GM23338 (cell line): ENCODE results near the gene SLC43A2. TPM values are rescaled to one million over a fixed set of nuclear protein-coding genes. Genes with fewer than 3 reads are reported as not detected.

ENCODE experiments used
- ATAC-seq: fragments of 200-7000 bp; cut with Tn5 transposase; 3 replicates; pipeline ENCODE4 v1.9.1; 2020
- DNase-seq: peaks from one replicate; pipeline ENCODE4 v3.0.0-alpha.2; 2015; ENCODE audit warnings: low spot score
- H2AFZ ChIP-seq: fragments of 200-600 bp; sonication (generic); 2 replicates; pipeline ENCODE4 v1.8.0; 2016; ENCODE audit warnings: antibody characterized with exemption, mild to moderate bottlenecking, moderate library complexity
- H3F3A ChIP-seq: fragments of 200-600 bp; sonication (generic); replicated peaks from 2 replicates; pipeline ENCODE4 v1.8.0; 2017; ENCODE audit warnings: antibody characterized with exemption, mixed run types, low read depth
- H3K27ac ChIP-seq: fragments of 200-600 bp; sonication (generic); 2 replicates; pipeline ENCODE4 v1.6.1; 2016; ENCODE audit warnings: low read depth
- H3K27me3 ChIP-seq: fragments of 200-600 bp; sonication (generic); 2 replicates; pipeline ENCODE4 v1.8.0; 2016; ENCODE audit warnings: mild to moderate bottlenecking, mixed run types, moderate library complexity; ENCODE audit not compliant: insufficient read depth
- H3K36me3 ChIP-seq: fragments of 200-600 bp; sonication (generic); 2 replicates; pipeline ENCODE4 v1.8.0; 2016; ENCODE audit warnings: mild to moderate bottlenecking; ENCODE audit not compliant: insufficient read depth
- H3K4me1 ChIP-seq: fragments of 200-600 bp; sonication (generic); 2 replicates; pipeline ENCODE4 v1.8.0; 2016; ENCODE audit warnings: mild to moderate bottlenecking, moderate library complexity; ENCODE audit not compliant: insufficient read depth
- H3K4me2 ChIP-seq: fragments of 200-600 bp; sonication (generic); 2 replicates; pipeline ENCODE4 v1.7.1; 2017; ENCODE audit warnings: mixed run types
- H3K4me3 ChIP-seq: fragments of 200-600 bp; sonication (generic); 2 replicates; pipeline ENCODE4 v1.6.1; 2016; ENCODE audit warnings: mixed run types
- H3K79me2 ChIP-seq: fragments of 200-600 bp; sonication (generic); replicated peaks from 2 replicates; pipeline ENCODE4 v1.8.0; 2017; ENCODE audit warnings: mild to moderate bottlenecking; ENCODE audit not compliant: insufficient read depth
- H3K9me2 ChIP-seq: fragments of 200-600 bp; sonication (generic); 2 replicates; pipeline ENCODE4 v1.8.0; 2017; ENCODE audit not compliant: insufficient read depth
- H4K20me1 ChIP-seq: fragments of 200-600 bp; sonication (generic); replicated peaks from 2 replicates; pipeline ENCODE4 v1.8.0; 2017; ENCODE audit warnings: mild to moderate bottlenecking; ENCODE audit not compliant: insufficient read depth
- H3K27ac Mint-ChIP-seq: 2 replicates; pipeline ENCODE4 v1.8.0; 2020; ENCODE audit warnings: inconsistent platforms, mild to moderate bottlenecking, moderate library complexity, mixed read lengths
- H3K27me3 Mint-ChIP-seq: 3 replicates; pipeline ENCODE4 v1.8.0; 2022; ENCODE audit warnings: low read depth, mild to moderate bottlenecking, moderate library complexity, mixed read lengths, inconsistent platforms; ENCODE audit not compliant: insufficient read depth, poor library complexity
- H3K36me3 Mint-ChIP-seq: 3 replicates; pipeline ENCODE4 v1.8.0; 2021; ENCODE audit warnings: low read depth, mild to moderate bottlenecking, inconsistent platforms, moderate library complexity, mixed read lengths
- H3K4me1 Mint-ChIP-seq: 3 replicates; pipeline ENCODE4 v1.8.0; 2020; ENCODE audit warnings: mild to moderate bottlenecking, inconsistent platforms, mixed read lengths
- H3K4me3 Mint-ChIP-seq: 3 replicates; pipeline ENCODE4 v1.8.0; 2021; ENCODE audit warnings: moderate library complexity, mild to moderate bottlenecking, inconsistent platforms, mixed read lengths
- H3K9me3 Mint-ChIP-seq: 3 replicates; pipeline ENCODE4 v1.8.0; 2020; ENCODE audit warnings: moderate library complexity, mild to moderate bottlenecking, inconsistent platforms, mixed read lengths
- CREB1 ChIP-seq: fragments of 250-450 bp; sonication (Bioruptor Pico); IDR thresholded peaks from 2 replicates; pipeline ENCODE4 v1.5.0; 2020; ENCODE audit warnings: low read depth, mild to moderate bottlenecking, moderate library complexity
- EZH2phosphoT487 ChIP-seq: fragments of 200-600 bp; sonication (generic); IDR thresholded peaks from one replicate; pipeline ENCODE4 v1.8.1; 2018; ENCODE audit warnings: antibody characterized with exemption; ENCODE audit not compliant: unreplicated experiment
- JUNB ChIP-seq: IDR thresholded peaks from one replicate; pipeline ENCODE4 v1.6.1; 2016; ENCODE audit warnings: antibody characterized with exemption; ENCODE audit not compliant: unreplicated experiment
- POLR2AphosphoS5 ChIP-seq: IDR thresholded peaks from 2 replicates; pipeline ENCODE4 v1.6.1; 2016; ENCODE audit warnings: antibody characterized with exemption, low read depth
- STAT1 ChIP-seq: IDR thresholded peaks from one replicate; pipeline ENCODE4 v1.6.1; 2016; ENCODE audit warnings: antibody characterized with exemption; ENCODE audit not compliant: unreplicated experiment
- ZNF331 ChIP-seq: fragments of 250-450 bp; sonication (Bioruptor Pico); IDR thresholded peaks from 2 replicates; pipeline ENCODE4 v1.5.0; 2020; ENCODE audit warnings: low read depth, mild to moderate bottlenecking, moderate library complexity
- polyA plus RNA-seq: library from polyadenylated mRNA; unstranded; fragments of >200 nt; fragmentation: Nextera tagmentation; extraction: Ambion mirVana; gene quantifications from 2 replicates; pipeline ENCODE4 v1.2.1, GENCODE V29; 2016
- total RNA-seq: library from RNA; depleted of rRNA; stranded (reverse); fragments of >200 nt; shearing (Covaris generic); gene quantifications from 2 replicates; pipeline ENCODE4 v1.2.3, GENCODE V29; 2014
- TF ChIP-seq, protein P1 (sequence below), 2 experiments: fragments of 200-600 bp in 1 of 2; sonication (generic) in 1 of 2; conservative IDR thresholded peaks; 2 replicates each; pipeline versions ENCODE4 v1.5.1 to v1.6.1; 2016 to 2017; ENCODE audit warnings: antibody characterized with exemption in 2 of 2, low read depth in 2 of 2, mild to moderate bottlenecking in 2 of 2, moderate library complexity in 1 of 2
- TF ChIP-seq, protein P2 (sequence below): fragments of 250-450 bp; sonication (Bioruptor Pico); IDR thresholded peaks from 2 replicates; pipeline ENCODE4 v1.5.0; 2020; ENCODE audit warnings: mild to moderate bottlenecking, moderate library complexity

Gene SLC43A2
- total and polyA plus RNA-seq, 2 experiments from 2014 or later: 2.2 to 9.8 TPM

- Histone ChIP-seq H3K79me2 (no peaks in the 10 kb centered on the region), H3F3A (peaks cover 11% of the 10 kb centered on the region; the same call in 1 of the 2 replicates), H3K4me2 (no peak overlapping the region), H3K36me3 (peaks cover 11% of the 10 kb centered on the region), H3K4me1 (no peaks in the 10 kb centered on the region), H3K9me2 (no peaks in the 10 kb centered on the region), H2AFZ (no peak overlapping the region), H3K27ac (no peak overlapping the region), H3K27me3 (no peaks in the 10 kb centered on the region), H4K20me1 (no peaks in the 10 kb centered on the region; the same call in 1 of the 2 replicates), H3K4me3 (no peak overlapping the region)
- TF ChIP-seq, protein P1, sequence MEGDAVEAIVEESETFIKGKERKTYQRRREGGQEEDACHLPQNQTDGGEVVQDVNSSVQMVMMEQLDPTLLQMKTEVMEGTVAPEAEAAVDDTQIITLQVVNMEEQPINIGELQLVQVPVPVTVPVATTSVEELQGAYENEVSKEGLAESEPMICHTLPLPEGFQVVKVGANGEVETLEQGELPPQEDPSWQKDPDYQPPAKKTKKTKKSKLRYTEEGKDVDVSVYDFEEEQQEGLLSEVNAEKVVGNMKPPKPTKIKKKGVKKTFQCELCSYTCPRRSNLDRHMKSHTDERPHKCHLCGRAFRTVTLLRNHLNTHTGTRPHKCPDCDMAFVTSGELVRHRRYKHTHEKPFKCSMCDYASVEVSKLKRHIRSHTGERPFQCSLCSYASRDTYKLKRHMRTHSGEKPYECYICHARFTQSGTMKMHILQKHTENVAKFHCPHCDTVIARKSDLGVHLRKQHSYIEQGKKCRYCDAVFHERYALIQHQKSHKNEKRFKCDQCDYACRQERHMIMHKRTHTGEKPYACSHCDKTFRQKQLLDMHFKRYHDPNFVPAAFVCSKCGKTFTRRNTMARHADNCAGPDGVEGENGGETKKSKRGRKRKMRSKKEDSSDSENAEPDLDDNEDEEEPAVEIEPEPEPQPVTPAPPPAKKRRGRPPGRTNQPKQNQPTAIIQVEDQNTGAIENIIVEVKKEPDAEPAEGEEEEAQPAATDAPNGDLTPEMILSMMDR (conservative IDR thresholded peaks at IDR 0.05; ENCODE audit: low read depth in 2 of 2): peak; percentile 78 to 90
- no peak for TF ChIP-seq POLR2AphosphoS5
- Mint-ChIP-seq H3K4me1 (no peaks in the 10 kb centered on the region; the same call in 2 of the 3 replicates), H3K27ac (no peak overlapping the region), H3K4me3 (no peak overlapping the region), H3K9me3 (no peaks in the 10 kb centered on the region), H3K36me3 (peaks cover 49% of the 10 kb centered on the region), H3K27me3 (peaks cover 3% of the 10 kb centered on the region)
- DNase-seq: peak; percentile 81
- peak; percentile 100 for ATAC-seq
Observed at GRCh38 chr17:1532836-1533602, 95.6 kb downstream of the SLC43A2 start.

DNA sequence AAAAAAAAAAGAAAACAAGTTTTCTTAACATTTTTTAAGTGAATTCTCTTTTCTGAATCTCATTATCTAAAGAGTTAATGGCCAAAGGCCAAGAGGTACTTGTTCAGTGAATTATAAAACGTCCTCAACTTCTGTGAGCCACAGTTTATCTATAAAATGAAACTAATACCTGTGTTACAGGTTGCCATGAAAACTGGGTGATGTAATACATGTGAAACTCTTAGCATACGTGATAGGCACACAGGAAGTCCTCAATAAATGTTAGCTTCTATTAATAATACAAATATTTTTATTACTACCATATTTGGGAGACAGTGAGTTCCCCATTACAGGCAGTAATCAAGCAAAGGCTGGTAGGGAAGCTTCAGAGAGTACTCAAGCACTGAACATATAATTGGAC, 98.8 kb downstream of the SLC43A2 start:
- Mint-ChIP-seq H3K9me3 (no peaks in the 10 kb centered on the region), H3K4me1 (no peaks in the 10 kb centered on the region), H3K27ac (no peak overlapping the region), H3K36me3 (peaks cover 44% of the 10 kb centered on the region), H3K27me3 (peaks cover 5% of the 10 kb centered on the region), H3K4me3 (no peak overlapping the region)
- Histone ChIP-seq H2AFZ (no peak overlapping the region), H4K20me1 (peaks cover 7% of the 10 kb centered on the region), H3K9me2 (no peaks in the 10 kb centered on the region), H3K79me2 (no peaks in the 10 kb centered on the region), H3K4me2 (no peak overlapping the region), H3K4me3 (no peak overlapping the region), H3K36me3 (peaks cover 10% of the 10 kb centered on the region; the same call in 1 of the 2 replicates), H3F3A (peaks cover 11% of the 10 kb centered on the region; the same call in 1 of the 2 replicates), H3K27me3 (no peaks in the 10 kb centered on the region), H3K4me1 (no peaks in the 10 kb centered on the region), H3K27ac (no peak overlapping the region)
- TF ChIP-seq POLR2AphosphoS5 (no peak), STAT1 (no peak), CREB1 (CRISPR knock-in tag) (no peak), JUNB (no peak), EZH2phosphoT487 (no peak), ZNF331 (no peak)
- TF ChIP-seq, protein P2, sequence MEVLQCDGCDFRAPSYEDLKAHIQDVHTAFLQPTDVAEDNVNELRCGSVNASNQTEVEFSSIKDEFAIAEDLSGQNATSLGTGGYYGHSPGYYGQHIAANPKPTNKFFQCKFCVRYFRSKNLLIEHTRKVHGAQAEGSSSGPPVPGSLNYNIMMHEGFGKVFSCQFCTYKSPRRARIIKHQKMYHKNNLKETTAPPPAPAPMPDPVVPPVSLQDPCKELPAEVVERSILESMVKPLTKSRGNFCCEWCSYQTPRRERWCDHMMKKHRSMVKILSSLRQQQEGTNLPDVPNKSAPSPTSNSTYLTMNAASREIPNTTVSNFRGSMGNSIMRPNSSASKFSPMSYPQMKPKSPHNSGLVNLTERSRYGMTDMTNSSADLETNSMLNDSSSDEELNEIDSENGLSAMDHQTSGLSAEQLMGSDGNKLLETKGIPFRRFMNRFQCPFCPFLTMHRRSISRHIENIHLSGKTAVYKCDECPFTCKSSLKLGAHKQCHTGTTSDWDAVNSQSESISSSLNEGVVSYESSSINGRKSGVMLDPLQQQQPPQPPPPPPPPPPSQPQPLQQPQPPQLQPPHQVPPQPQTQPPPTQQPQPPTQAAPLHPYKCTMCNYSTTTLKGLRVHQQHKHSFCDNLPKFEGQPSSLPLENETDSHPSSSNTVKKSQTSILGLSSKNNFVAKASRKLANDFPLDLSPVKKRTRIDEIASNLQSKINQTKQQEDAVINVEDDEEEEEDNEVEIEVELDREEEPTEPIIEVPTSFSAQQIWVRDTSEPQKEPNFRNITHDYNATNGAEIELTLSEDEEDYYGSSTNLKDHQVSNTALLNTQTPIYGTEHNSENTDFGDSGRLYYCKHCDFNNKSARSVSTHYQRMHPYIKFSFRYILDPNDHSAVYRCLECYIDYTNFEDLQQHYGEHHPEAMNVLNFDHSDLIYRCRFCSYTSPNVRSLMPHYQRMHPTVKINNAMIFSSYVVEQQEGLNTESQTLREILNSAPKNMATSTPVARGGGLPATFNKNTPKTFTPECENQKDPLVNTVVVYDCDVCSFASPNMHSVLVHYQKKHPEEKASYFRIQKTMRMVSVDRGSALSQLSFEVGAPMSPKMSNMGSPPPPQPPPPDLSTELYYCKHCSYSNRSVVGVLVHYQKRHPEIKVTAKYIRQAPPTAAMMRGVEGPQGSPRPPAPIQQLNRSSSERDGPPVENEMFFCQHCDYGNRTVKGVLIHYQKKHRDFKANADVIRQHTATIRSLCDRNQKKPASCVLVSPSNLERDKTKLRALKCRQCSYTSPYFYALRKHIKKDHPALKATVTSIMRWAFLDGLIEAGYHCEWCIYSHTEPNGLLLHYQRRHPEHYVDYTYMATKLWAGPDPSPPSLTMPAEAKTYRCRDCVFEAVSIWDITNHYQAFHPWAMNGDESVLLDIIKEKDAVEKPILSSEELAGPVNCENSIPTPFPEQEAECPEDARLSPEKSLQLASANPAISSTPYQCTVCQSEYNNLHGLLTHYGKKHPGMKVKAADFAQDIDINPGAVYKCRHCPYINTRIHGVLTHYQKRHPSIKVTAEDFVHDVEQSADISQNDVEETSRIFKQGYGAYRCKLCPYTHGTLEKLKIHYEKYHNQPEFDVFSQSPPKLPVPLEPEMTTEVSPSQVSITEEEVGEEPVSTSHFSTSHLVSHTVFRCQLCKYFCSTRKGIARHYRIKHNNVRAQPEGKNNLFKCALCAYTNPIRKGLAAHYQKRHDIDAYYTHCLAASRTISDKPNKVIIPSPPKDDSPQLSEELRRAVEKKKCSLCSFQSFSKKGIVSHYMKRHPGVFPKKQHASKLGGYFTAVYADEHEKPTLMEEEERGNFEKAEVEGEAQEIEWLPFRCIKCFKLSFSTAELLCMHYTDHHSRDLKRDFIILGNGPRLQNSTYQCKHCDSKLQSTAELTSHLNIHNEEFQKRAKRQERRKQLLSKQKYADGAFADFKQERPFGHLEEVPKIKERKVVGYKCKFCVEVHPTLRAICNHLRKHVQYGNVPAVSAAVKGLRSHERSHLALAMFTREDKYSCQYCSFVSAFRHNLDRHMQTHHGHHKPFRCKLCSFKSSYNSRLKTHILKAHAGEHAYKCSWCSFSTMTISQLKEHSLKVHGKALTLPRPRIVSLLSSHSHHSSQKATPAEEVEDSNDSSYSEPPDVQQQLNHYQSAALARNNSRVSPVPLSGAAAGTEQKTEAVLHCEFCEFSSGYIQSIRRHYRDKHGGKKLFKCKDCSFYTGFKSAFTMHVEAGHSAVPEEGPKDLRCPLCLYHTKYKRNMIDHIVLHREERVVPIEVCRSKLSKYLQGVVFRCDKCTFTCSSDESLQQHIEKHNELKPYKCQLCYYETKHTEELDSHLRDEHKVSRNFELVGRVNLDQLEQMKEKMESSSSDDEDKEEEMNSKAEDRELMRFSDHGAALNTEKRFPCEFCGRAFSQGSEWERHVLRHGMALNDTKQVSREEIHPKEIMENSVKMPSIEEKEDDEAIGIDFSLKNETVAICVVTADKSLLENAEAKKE (CRISPR knock-in tag): no peak
- TF ChIP-seq, protein P1 (conservative IDR thresholded peaks at IDR 0.05; ENCODE audit: low read depth in 2 of 2): no peak
- no peak for DNase-seq
- no peak for ATAC-seq
